ENCODE measurements around the gene TENT4B.

TENT4B gene

GRCh38 chr16:50248845-50249244, 95.7 kb downstream of the TENT4B start:
- no peak for TF ChIP-seq CTCF (IDR thresholded peaks at IDR 0.05; ENCODE audit: borderline replicate concordance, control extremely low read depth, extremely low read depth, insufficient read depth, missing control alignments)
- in situ Hi-C loops (cut with MboI; ENCODE audit: low sequenced_read_pairs, unreplicated experiment), result no loop called here
- DNase-seq (ENCODE audit: low spot score), result no peak

- in situ Hi-C loops (cut with MboI; ENCODE audit: low sequenced_read_pairs, unreplicated experiment), result no loop called here
- no peak for DNase-seq (ENCODE audit: low spot score)
- TF ChIP-seq CTCF (IDR thresholded peaks at IDR 0.05; ENCODE audit: borderline replicate concordance, control extremely low read depth, extremely low read depth, insufficient read depth, missing control alignments), result no peak
Measured at GRCh38 chr16:50251375-50252081, 98.4 kb downstream of the TENT4B start.

GRCh38 chr16:50252082-50252611, 99.0 kb downstream of the TENT4B start:
- in situ Hi-C loops (cut with MboI; ENCODE audit: low sequenced_read_pairs, unreplicated experiment), result no loop called here
- no peak for TF ChIP-seq CTCF (IDR thresholded peaks at IDR 0.05; ENCODE audit: borderline replicate concordance, control extremely low read depth, extremely low read depth, insufficient read depth, missing control alignments)
- DNase-seq (ENCODE audit: low spot score), result no peak

GRCh38 chr16:50252874-50253513, 99.9 kb downstream of the TENT4B start:
- in situ Hi-C loops (cut with MboI; ENCODE audit: low sequenced_read_pairs, unreplicated experiment), result no loop called here
- DNase-seq (ENCODE audit: low spot score), result no peak
- TF ChIP-seq CTCF (IDR thresholded peaks at IDR 0.05; ENCODE audit: borderline replicate concordance, control extremely low read depth, extremely low read depth, insufficient read depth, missing control alignments), result no peak

- in situ Hi-C loops (cut with MboI; ENCODE audit: low sequenced_read_pairs, unreplicated experiment), result no loop called here
- no peak for TF ChIP-seq CTCF (IDR thresholded peaks at IDR 0.05; ENCODE audit: borderline replicate concordance, control extremely low read depth, extremely low read depth, insufficient read depth, missing control alignments)
- no peak for DNase-seq (ENCODE audit: low spot score)
Measured at GRCh38 chr16:50253514-50253910, 100.4 kb downstream of the TENT4B start.

GRCh38 chr16:50254072-50254471, 101.0 kb downstream of the TENT4B start:
- no peak for TF ChIP-seq CTCF (IDR thresholded peaks at IDR 0.05; ENCODE audit: borderline replicate concordance, control extremely low read depth, extremely low read depth, insufficient read depth, missing control alignments)
- in situ Hi-C loops (cut with MboI; ENCODE audit: low sequenced_read_pairs, unreplicated experiment), result no loop called here
- no peak for DNase-seq (ENCODE audit: low spot score)
